ENCODE measurements around the gene SLAMF9.

Gene SLAMF9

DNA sequence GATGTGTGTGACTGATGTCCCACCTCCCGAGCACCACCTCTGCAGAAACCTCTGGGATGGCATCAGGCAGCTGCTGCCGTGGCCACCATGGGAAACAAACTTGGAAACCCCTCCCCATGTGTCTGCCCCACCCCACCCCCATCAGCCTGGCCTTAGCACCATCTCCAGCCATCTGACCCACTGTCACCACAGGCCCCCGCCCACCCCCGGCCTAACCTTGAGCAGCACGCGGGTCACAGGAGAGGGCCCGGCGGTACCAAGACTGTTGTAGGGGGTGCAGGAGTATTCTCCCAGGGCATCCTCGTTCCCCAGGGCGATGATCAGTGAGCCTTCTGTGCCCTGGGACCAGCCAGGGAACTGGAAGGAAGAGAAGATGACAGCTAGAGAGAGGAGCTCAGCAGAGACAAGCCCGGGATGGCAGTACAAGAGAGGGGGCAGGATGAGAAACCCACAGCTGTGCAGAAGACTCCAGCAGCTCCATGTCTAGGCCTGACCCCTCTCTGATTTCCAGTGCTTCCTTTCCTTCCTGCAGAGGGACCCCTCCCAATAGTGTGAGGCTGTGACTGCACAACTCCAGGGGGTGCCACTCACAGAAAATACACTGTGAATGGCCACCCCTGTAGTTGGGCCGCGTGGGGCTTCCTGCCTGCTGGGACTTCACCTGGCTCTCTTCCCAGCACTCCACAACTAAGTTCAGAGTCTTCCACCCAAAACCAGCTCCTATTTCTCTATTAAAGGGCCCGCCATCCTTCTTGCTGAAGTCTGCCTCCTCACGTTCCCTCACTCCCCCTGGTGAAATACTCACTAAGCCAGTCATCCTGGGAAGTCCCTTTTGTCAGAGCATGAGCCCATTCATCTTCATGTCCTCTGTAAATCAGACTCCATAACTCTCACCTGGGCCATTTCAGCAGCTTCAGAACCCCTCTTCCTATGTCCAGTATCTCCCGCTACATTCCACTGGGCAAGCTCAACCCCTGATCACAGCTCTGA is 21.4 kb downstream of the SLAMF9 start:
- DNase-seq, result no peak

- no peak for DNase-seq
Observed at GRCh38 chr1:159931795-159932173, 22.3 kb downstream of the SLAMF9 start.

GRCh38 chr1:159931101-159931794 is 22.8 kb downstream of the SLAMF9 start:
- DNase-seq, result no peak

GRCh38 chr1:159930634-159931033 is 23.4 kb downstream of the SLAMF9 start:
- no peak for DNase-seq

DNA sequence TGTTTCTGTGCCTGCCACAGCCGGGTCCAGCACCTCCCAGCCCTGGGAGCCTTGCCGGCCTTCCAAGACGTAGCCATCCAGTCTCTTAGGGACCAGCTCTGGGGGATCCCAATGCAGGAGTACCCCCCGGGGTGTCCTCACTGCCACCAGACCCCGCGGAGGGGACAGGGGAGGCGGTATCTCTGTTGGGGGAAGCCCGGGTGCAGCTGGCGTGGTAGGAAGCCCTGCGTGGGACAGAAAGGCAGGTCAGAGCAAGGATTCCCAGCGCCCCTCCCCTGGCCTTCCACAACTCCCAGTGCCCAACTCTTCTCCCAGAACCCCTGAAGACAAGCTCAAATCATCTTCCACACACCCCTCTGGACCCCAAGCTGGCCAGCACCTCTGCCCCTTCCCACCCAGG is 23.8 kb downstream of the SLAMF9 start:
- DNase-seq, result no peak

GRCh38 chr1:159929155-159930051 is 24.6 kb downstream of the SLAMF9 start:
- no peak for DNase-seq

GRCh38 chr1:159928491-159929050 is 25.5 kb downstream of the SLAMF9 start:
- DNase-seq, result no peak

DNA sequence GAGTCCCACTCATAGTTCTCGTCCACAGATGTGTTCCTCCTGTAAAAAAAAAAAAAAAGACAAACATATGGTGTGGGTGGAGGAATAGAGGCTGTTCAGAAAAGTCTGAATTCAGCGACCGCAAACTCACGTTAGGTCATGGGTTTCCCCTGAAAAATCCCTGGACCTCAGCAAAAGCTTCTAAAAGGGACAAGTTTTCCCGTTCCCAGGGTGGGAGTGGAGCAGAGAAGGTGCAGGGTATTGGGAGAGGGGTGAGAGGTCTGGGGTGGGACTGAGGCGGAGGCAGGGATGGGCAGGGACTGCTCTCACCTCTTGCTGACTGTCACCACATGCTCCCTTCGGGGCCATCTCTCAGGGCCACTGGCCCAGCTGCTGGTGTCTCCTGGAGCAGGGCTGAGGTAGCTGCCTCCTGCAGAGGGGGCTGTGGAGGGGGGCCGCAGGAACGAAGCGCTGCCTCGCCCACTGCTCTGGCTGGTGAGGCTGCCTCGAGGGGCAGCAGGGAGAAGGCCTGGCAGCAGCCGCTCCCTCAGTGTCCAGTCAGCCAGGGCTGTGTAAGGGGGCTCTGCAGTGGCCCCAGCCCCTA is 26.1 kb downstream of the SLAMF9 start:
- no peak for DNase-seq

DNA sequence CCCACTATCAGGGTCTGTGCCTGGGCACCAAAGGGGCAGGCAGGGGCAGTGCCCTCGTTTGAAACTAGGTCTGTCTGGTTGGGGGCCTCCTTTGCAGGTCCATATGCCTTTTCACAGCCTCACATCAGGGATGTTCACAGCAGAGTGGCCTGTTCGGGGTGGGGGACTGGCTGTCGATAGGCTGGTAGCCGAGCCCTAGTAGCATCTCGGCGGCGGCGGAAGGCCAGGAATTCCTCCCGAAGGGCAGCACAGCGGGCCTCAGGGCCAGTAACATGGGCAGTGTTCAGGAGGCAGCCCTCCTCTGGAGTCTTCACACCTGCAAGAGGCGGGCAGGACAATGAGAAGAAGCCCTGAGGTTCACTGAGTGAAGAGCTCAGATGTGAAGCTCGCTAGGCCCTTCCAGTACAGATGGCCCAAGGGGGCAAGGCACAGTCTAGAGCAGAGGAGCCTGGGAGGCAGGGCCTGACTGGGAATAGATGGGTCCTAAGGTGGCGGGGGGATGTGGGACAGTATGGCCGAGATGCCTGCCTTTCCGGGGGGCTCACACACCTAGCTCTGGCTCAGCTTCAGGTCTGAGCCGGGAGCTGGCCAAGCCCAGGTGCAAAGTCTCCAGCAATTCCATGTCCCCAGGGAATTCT is 26.7 kb downstream of the SLAMF9 start:
- no peak for DNase-seq

DNA sequence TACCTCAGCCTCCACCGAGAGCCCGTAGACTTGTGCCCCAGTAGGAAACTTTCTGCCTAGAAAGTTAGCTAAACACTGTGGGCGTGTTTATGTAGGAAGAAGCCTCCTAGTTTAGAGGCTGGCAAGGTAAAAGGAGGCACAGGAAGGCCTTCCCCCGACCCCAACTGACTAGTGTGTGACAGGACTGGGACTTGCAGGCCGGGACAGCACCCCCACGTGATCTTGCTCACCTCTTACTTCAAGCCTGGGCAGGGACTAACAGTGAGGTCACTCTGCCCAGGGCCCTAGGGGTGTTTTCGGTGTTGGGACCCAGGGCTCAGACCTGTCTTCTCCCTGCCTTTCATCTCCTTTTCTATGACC is 28.3 kb downstream of the SLAMF9 start:
- no peak for DNase-seq

GRCh38 chr1:159924791-159925718 is 29.0 kb downstream of the SLAMF9 start, which contains the start of gene TAGLN2:
Gene TAGLN2, minus strand, starts transcription at chr1:159925507. Its CDS starts 4,998 bp downstream, at chr1:159920509.
- DNase-seq, result no peak

DNA sequence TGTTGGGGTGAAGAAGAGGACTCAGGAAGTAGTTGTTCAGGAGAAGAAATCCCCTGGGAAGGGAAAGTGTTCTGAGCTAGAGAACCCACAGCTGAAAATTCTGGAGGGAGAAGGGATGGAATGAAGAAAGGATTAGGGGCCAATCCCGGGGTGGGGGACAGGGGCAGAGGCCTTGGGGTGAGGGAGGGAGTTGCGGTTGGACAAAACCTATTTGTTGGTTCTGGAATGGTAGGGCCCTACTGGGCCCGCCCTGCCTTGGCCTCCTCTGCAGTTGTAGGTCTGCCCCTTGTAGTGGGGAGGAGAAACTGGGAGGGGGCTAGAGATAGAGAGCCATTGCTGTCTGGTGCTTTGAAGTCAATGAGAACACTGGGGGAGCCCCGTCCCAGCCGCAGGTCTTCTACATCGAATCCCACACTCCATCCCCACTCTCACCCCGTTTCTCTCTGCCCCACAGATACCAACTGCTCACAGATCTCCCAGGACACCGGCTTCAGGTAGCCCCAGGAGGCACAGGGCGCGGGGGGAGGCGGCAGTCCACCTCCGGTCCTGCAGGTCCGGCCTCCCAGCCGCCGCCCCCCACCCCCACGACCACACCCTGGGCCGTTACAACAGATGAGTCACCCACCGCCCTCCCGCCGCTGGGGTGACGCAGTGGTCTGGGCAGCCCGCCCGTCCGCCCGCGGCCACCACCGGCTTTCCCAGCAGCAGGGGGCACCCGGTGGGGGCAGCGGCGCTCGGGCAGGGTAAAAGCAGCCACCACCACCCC is 29.8 kb downstream of the SLAMF9 start:
- DNase-seq, result no peak

DNA sequence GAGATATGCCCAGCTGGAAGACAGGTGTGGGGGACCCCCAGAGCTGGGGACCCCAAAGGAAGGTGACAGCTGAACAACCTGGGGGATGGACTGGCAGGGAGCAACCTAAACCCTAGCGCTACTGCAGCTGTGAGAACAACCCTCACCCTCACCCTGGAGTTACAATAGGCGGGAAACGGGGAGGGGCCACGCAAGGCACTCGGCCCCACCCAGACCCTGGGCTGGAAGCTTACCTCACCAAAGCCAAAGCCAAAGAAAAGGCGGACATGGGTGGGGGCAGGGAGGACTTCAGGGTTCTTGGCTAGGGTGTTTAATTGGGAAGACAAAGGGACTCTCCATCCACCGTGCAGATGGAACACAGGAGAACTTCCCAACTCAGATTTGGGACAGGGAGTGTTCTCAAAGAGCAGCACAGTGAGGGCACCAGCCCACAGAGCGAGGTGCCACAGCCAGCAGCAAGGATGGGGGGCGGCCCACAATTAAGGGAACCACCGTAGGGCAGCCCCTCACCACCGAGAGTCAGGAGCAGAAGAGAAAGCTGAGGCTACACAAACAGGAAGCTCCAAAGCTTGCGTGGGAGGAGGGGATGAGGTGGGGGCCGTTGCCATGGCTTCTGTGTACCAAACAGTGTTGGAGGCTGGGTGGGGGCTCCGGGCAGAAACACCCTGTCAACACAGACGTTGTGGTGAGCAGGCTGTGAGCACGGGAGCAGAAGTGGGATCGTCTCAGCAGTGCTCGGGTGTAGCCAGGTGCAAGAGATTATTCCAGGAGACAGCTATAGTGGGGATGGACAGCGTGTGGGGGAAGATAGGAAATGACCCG is 30.6 kb downstream of the SLAMF9 start:
- peak; percentile 44 for DNase-seq

- DNase-seq, result no peak
Observed at GRCh38 chr1:159922511-159923202, 31.4 kb downstream of the SLAMF9 start.

GRCh38 chr1:159921700-159922504 is 32.1 kb downstream of the SLAMF9 start:
- DNase-seq, result no peak

DNA sequence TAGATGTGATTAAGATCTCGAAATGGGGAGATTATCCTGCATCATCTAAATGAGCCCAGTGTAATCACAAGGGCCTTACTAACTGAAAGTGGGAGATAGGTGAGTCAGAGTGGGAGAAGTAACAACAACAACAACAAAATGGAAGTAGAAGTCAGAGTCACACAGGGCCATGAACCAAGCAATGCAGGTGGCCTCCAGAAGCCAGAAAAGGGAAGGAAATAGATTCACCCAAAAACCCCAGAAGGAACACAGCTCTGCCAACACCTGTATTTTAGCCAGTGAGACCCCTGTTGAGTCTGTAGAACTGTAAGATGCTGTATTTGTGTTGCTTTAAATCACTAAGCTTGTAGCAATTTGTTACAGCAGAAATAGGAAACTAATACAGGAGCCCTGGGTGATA is 32.8 kb downstream of the SLAMF9 start:
- DNase-seq, result no peak

DNA sequence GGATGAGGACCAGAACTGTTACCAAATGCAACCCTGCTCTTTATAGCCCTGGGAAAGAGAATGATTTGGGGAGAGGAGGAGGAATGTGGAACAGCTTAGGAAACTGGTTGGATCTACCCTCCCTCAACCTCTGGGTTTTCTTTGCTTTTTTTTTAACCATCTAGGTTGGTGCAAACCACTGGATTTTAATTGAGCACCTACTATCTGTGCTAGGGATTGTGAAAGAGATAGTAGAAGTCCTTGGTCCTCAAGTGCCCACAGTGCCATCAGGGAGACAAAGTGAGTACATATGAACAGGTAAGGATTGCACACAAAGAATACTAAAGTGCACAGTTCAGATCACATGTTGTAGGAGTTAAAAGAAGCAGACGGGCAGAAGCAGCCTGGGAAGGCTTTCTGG is 33.4 kb downstream of the SLAMF9 start:
- no peak for DNase-seq

All from NCI-H1092 (cell line).